ENCODE results near the gene ZFP90. TPM values are rescaled to one million over a fixed set of nuclear protein-coding genes. Genes with fewer than 3 reads are reported as not detected.

ZFP90 gene
- total RNA-seq, 1 experiment from 2014 or later: 21.8 TPM

DNA sequence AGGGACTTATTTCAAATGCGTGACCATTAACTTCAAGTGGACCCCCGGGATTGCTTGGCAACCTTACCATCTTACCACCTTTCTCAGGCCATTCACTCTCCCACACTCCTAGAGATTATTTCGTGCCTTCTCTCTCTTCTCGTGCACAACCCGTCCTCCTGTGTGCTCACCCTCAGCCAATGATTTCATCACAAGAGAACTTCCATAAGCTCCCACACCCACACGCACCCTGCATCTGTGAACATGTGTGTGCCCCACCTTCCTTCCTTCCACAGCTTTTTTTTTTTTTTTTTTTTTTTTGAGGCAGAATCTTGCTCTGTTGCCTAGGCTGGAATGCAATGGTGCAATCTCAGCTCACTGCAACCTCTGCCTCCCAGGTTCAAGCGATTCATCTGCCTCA, 78.6 kb downstream of the ZFP90 start:
- H3K4me2 ChIP-seq (ENCODE audit: low read length): no peak overlapping the region
- CTCF ChIA-PET: interaction anchor here (0.6 kb wide), 1 partner anchor 181 kb away, joined by 5 read pairs; no protein-coding TSS in a partner anchor
- no peak overlapping the region for H3K27ac ChIP-seq (ENCODE audit: low read depth, low read length)
- H3K4me1 ChIP-seq (ENCODE audit: control insufficient read depth in 1 of 2, insufficient read depth in 2 of 2, low read length in 2 of 2): peaks cover 0 to 7% of the 10 kb centered on the region in 2 experiments; a peak in 2 of 4 replicates
- no TSS peak for BruUV-seq (replicated peaks)
- intact Hi-C loops (cut with micrococcal nuclease): no loop called here
- no peak overlapping the region for H2AFZ ChIP-seq (ENCODE audit: low read depth, low read length, poor library complexity, severe bottlenecking)
- RAD21 ChIA-PET (ENCODE audit: low non-redundant PET in 1 of 2, low total read pairs in 2 of 2, uncharacterized antibody in 2 of 2, unreplicated experiment in 2 of 2): no interaction called here
- no peaks in the 10 kb centered on the region for H3K27me3 ChIP-seq (ENCODE audit: insufficient read depth, low read length)
- no peaks in the 10 kb centered on the region for H3K36me3 ChIP-seq (ENCODE audit: control insufficient read depth in 1 of 2, insufficient read depth in 2 of 2, low read length in 2 of 2)
- ATAC-seq (no peak), DNase-seq (ENCODE audit: low read depth, low spot score) (no peak)
- H3K9me2 ChIP-seq (ENCODE audit: insufficient read depth): no peaks in the 10 kb centered on the region
- H3K79me2 ChIP-seq (ENCODE audit: insufficient read depth, low read length): no peaks in the 10 kb centered on the region
- H3K9ac ChIP-seq (ENCODE audit: low read length): no peak overlapping the region
- TF ChIP-seq, protein P1, sequence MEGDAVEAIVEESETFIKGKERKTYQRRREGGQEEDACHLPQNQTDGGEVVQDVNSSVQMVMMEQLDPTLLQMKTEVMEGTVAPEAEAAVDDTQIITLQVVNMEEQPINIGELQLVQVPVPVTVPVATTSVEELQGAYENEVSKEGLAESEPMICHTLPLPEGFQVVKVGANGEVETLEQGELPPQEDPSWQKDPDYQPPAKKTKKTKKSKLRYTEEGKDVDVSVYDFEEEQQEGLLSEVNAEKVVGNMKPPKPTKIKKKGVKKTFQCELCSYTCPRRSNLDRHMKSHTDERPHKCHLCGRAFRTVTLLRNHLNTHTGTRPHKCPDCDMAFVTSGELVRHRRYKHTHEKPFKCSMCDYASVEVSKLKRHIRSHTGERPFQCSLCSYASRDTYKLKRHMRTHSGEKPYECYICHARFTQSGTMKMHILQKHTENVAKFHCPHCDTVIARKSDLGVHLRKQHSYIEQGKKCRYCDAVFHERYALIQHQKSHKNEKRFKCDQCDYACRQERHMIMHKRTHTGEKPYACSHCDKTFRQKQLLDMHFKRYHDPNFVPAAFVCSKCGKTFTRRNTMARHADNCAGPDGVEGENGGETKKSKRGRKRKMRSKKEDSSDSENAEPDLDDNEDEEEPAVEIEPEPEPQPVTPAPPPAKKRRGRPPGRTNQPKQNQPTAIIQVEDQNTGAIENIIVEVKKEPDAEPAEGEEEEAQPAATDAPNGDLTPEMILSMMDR (IDR thresholded peaks at IDR 0.05 in 2 of 3, conservative IDR thresholded peaks at IDR 0.05 in 1 of 3; ENCODE audit: borderline replicate concordance in 1 of 3, insufficient read depth in 1 of 3, low read depth in 2 of 3, low read length in 2 of 3): no peak
- TF ChIP-seq POLR2A (IDR thresholded peaks at IDR 0.05; ENCODE audit: borderline replicate concordance, extremely low read depth, insufficient read depth, insufficient read length): no peak
- no peak for TF ChIP-seq CBX3 (IDR thresholded peaks at IDR 0.05; ENCODE audit: low read depth)
- no peak for TF ChIP-seq YY1 (IDR thresholded peaks at IDR 0.05; ENCODE audit: extremely low read depth, insufficient replicate concordance, low read depth, low read length)
- TF ChIP-seq JUND (IDR thresholded peaks at IDR 0.05): no peak
- TF ChIP-seq, protein P2, sequence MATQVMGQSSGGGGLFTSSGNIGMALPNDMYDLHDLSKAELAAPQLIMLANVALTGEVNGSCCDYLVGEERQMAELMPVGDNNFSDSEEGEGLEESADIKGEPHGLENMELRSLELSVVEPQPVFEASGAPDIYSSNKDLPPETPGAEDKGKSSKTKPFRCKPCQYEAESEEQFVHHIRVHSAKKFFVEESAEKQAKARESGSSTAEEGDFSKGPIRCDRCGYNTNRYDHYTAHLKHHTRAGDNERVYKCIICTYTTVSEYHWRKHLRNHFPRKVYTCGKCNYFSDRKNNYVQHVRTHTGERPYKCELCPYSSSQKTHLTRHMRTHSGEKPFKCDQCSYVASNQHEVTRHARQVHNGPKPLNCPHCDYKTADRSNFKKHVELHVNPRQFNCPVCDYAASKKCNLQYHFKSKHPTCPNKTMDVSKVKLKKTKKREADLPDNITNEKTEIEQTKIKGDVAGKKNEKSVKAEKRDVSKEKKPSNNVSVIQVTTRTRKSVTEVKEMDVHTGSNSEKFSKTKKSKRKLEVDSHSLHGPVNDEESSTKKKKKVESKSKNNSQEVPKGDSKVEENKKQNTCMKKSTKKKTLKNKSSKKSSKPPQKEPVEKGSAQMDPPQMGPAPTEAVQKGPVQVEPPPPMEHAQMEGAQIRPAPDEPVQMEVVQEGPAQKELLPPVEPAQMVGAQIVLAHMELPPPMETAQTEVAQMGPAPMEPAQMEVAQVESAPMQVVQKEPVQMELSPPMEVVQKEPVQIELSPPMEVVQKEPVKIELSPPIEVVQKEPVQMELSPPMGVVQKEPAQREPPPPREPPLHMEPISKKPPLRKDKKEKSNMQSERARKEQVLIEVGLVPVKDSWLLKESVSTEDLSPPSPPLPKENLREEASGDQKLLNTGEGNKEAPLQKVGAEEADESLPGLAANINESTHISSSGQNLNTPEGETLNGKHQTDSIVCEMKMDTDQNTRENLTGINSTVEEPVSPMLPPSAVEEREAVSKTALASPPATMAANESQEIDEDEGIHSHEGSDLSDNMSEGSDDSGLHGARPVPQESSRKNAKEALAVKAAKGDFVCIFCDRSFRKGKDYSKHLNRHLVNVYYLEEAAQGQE (IDR thresholded peaks at IDR 0.05; ENCODE audit: low read depth): no peak
- no peak for TF ChIP-seq RAD21 (IDR thresholded peaks at IDR 0.05; ENCODE audit: low read depth)
- TF ChIP-seq SRF (IDR thresholded peaks at IDR 0.05; ENCODE audit: low read depth): no peak
- TF ChIP-seq, protein P3, sequence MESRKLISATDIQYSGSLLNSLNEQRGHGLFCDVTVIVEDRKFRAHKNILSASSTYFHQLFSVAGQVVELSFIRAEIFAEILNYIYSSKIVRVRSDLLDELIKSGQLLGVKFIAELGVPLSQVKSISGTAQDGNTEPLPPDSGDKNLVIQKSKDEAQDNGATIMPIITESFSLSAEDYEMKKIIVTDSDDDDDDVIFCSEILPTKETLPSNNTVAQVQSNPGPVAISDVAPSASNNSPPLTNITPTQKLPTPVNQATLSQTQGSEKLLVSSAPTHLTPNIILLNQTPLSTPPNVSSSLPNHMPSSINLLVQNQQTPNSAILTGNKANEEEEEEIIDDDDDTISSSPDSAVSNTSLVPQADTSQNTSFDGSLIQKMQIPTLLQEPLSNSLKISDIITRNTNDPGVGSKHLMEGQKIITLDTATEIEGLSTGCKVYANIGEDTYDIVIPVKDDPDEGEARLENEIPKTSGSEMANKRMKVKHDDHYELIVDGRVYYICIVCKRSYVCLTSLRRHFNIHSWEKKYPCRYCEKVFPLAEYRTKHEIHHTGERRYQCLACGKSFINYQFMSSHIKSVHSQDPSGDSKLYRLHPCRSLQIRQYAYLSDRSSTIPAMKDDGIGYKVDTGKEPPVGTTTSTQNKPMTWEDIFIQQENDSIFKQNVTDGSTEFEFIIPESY (IDR thresholded peaks at IDR 0.05; ENCODE audit: extremely low read depth, insufficient replicate concordance, low read length): no peak
- TF ChIP-seq ZFX (IDR thresholded peaks at IDR 0.05): no peak
- no peak for TF ChIP-seq TCF7L2 (IDR thresholded peaks at IDR 0.05; ENCODE audit: borderline replicate concordance, extremely low read depth, insufficient read depth, insufficient read length)
- TF ChIP-seq, protein P4, sequence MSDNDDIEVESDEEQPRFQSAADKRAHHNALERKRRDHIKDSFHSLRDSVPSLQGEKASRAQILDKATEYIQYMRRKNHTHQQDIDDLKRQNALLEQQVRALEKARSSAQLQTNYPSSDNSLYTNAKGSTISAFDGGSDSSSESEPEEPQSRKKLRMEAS (IDR thresholded peaks at IDR 0.05): no peak
- no peak for TF ChIP-seq SP1 (IDR thresholded peaks at IDR 0.05; ENCODE audit: low read depth)
- no peak for TF ChIP-seq EZH2 (IDR thresholded peaks at IDR 0.05)
- no peak for TF ChIP-seq POLR2AphosphoS5 (IDR thresholded peaks at IDR 0.05; ENCODE audit: low read depth, low read length)
- no peak for TF ChIP-seq EGR1 (IDR thresholded peaks at IDR 0.05; ENCODE audit: low read depth)
- no peak for TF ChIP-seq FOSL1 (IDR thresholded peaks at IDR 0.05; ENCODE audit: low read depth)
- peaks cover 0 to 12% of the 10 kb centered on the region in 2 experiments; a peak in 1 of 4 replicates for H3K9me3 ChIP-seq (ENCODE audit: control insufficient read depth in 1 of 2, insufficient read depth in 1 of 2, low read depth in 1 of 2, low read length in 2 of 2)
- no peak overlapping the region for H3K4me3 ChIP-seq (replicated peaks in 1 of 2; ENCODE audit: low read depth in 1 of 2, low read length in 2 of 2)
- POLR2A ChIA-PET: interaction anchor here (0.7 kb wide), 1 partner anchor 1458 kb away, joined by 3 read pairs; the partner anchor contains the start of genes FBXL8 and TRADD
- no peaks in the 10 kb centered on the region for H4K20me1 ChIP-seq (ENCODE audit: insufficient read depth)
